ENCODE measurements around the gene MMP28.

DNA sequence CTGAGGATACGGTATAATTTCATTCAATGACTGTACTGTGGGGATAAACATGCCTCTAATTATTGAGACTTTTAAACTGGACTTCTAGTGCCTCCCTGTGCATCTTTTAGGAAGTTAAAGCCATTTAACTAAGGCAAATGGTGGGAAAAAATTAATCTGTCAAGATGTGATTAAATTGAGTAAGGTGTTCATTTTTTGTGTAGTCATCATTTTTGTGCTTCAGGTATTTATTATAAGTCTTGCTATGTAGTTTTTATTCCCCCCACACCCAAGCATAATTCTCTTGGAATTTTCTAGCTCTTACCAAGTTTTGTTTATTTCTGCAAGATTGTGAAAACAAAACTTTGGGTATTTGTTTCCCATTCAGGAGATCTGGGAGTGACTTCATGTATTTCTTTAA lies 24.0 kb upstream of the MMP28 start:
- TF ChIP-seq POLR2AphosphoS5 (IDR thresholded peaks at IDR 0.05; ENCODE audit: low read depth, low read length) (no peak), POLR2A (IDR thresholded peaks at IDR 0.05; ENCODE audit: low read depth, low read length) (no peak)

Measured in GM12892 (cell line).